ENCODE results near the gene RET. TPM values are rescaled to one million over a fixed set of nuclear protein-coding genes. Genes with fewer than 3 reads are reported as not detected.

The RET gene
- total RNA-seq, 1 experiment from 2014 or later, result 21.4 TPM

- Mint-ChIP-seq H3K27ac (no peak overlapping the region), H3K36me3 (no peaks in the 10 kb centered on the region), H3K4me1 (peaks cover 10% of the 10 kb centered on the region), H3K27me3 (ENCODE audit: low read depth) (no peaks in the 10 kb centered on the region; the same call in 1 of the 2 replicates), H3K9me3 (no peaks in the 10 kb centered on the region), H3K4me3 (no peak overlapping the region)
- no peak for TF ChIP-seq OVOL2 (CRISPR knock-in tag; IDR thresholded peaks at IDR 0.05; ENCODE audit: borderline replicate concordance)
- no peak for TF ChIP-seq KAT7 (CRISPR knock-in tag; IDR thresholded peaks at IDR 0.05; ENCODE audit: borderline replicate concordance)
- no peak for TF ChIP-seq ZNF425 (CRISPR knock-in tag; conservative IDR thresholded peaks at IDR 0.05)
- TF ChIP-seq NFATC4 (CRISPR knock-in tag; IDR thresholded peaks at IDR 0.05), result no peak
- TF ChIP-seq AR (CRISPR knock-in tag; IDR thresholded peaks at IDR 0.05), result no peak
- no peak for TF ChIP-seq TCF7 (CRISPR knock-in tag; IDR thresholded peaks at IDR 0.05; ENCODE audit: low read depth)
- ChIA-PET POLR2A (no interaction called here), CTCF (interaction anchor here (1.0 kb wide), 1 partner anchor 20 kb away, joined by 3 read pairs; no protein-coding TSS in a partner anchor)
- ATAC-seq, result no peak
- no peak for DNase-seq (ENCODE audit: low spot score)
Measured at GRCh38 chr10:43050011-43050410, 26.9 kb upstream of the RET start.

GRCh38 chr10:43053825-43054224, 23.0 kb upstream of the RET start:
- ATAC-seq (no peak), DNase-seq (ENCODE audit: low spot score) (no peak)
- ChIA-PET POLR2A (no interaction called here), CTCF (no interaction called here)
- no peaks in the 10 kb centered on the region for H3K9me3 Mint-ChIP-seq
- no peak overlapping the region for H3K27ac Mint-ChIP-seq
- peaks cover 3% of the 10 kb centered on the region; the same call in 1 of the 2 replicates for H3K27me3 Mint-ChIP-seq (ENCODE audit: low read depth)
- no peak overlapping the region for H3K4me3 Mint-ChIP-seq
- no peaks in the 10 kb centered on the region for H3K36me3 Mint-ChIP-seq
- H3K4me1 Mint-ChIP-seq, result peaks cover 10% of the 10 kb centered on the region
- TF ChIP-seq ZNF263 (CRISPR knock-in tag; IDR thresholded peaks at IDR 0.05; ENCODE audit: low read depth) (no peak), PRDM15 (CRISPR knock-in tag; IDR thresholded peaks at IDR 0.05) (no peak)

GRCh38 chr10:43054593-43054992, 22.3 kb upstream of the RET start:
- peaks cover 10% of the 10 kb centered on the region for H3K4me1 Mint-ChIP-seq
- no peak overlapping the region for H3K27ac Mint-ChIP-seq
- H3K36me3 Mint-ChIP-seq, result no peaks in the 10 kb centered on the region
- DNase-seq (ENCODE audit: low spot score), result no peak
- TF ChIP-seq USF1 (CRISPR knock-in tag; IDR thresholded peaks at IDR 0.05) (no peak), AFF4 (CRISPR knock-in tag; IDR thresholded peaks at IDR 0.05; ENCODE audit: borderline replicate concordance) (no peak)
- ChIA-PET CTCF (no interaction called here), POLR2A (no interaction called here)
- no peak for ATAC-seq
- peaks cover 3% of the 10 kb centered on the region; the same call in 1 of the 2 replicates for H3K27me3 Mint-ChIP-seq (ENCODE audit: low read depth)
- H3K9me3 Mint-ChIP-seq, result no peaks in the 10 kb centered on the region
- no peak overlapping the region for H3K4me3 Mint-ChIP-seq
